Left lung (tissue), 10 donors: Measurements from ENCODE around the gene PID1. TPM values are rescaled to one million over a fixed set of nuclear protein-coding genes. Genes with fewer than 3 reads are reported as not detected.

ENCODE experiments used
- ATAC-seq: fragments of 200-7000 bp; cut with Tn5 transposase; one replicate; pipeline ENCODE4 v1.9.1; 2020; ENCODE audit warnings: moderate library complexity
- DNase-seq, 4 donors: peaks; one replicate each; pipeline ENCODE4 v3.0.0-alpha.2; 2013 to 2020
- H3K27ac ChIP-seq, 2 donors: fragments of 200-600 bp; sonication (generic) in 1 of 2; one replicate each; pipeline versions ENCODE4 v1.5.0 to v1.8.0; 2020 to 2021
- H3K27me3 ChIP-seq, 2 donors: fragments of 200-600 bp; sonication (generic) in 1 of 2; one replicate each; pipeline versions ENCODE4 v1.5.0 to v1.8.0; 2020 to 2021
- H3K36me3 ChIP-seq, 2 donors: fragments of 200-600 bp; sonication (generic) in 1 of 2; one replicate each; pipeline versions ENCODE4 v1.5.0 to v1.8.0; 2020 to 2021
- H3K4me1 ChIP-seq, 2 donors: fragments of 200-600 bp; one replicate each; pipeline ENCODE4 v1.8.0; 2021
- H3K4me3 ChIP-seq, 2 donors: fragments of 200-600 bp; sonication (generic) in 1 of 2; one replicate each; pipeline versions ENCODE4 v1.5.0 to v1.8.0; 2020 to 2021; ENCODE audit warnings: mild to moderate bottlenecking in 1 of 2
- H3K9me3 ChIP-seq, 2 donors: fragments of 200-600 bp; sonication (generic) in 1 of 2; one replicate each; pipeline versions ENCODE4 v1.5.0 to v1.8.0; 2020 to 2021
- CTCF ChIP-seq, 2 donors: fragments of 200-600 bp; sonication (generic) in 1 of 2; IDR thresholded peaks; one replicate each; pipeline versions ENCODE4 v1.5.0 to v1.8.0; 2021; ENCODE audit warnings: antibody characterized with exemption in 2 of 2
- intact Hi-C, 2 donors: fragments of 100-400 bp; cut with DNase I; formaldehyde crosslinking; loops; one replicate each; pipeline versions ENCODE4 v1.11.2 to v1.14.2; 2022
- polyA plus RNA-seq, 6 donors: library from polyadenylated mRNA; unstranded; fragments of 120-200 nt; gene quantifications; one replicate each; pipeline ENCODE4 v1.2.1, GENCODE V29; 2013; ENCODE audit not compliant: insufficient read length in 6 of 6
- total RNA-seq, 2 donors: library from RNA; stranded (reverse); fragmentation: NEBNext Ultra II Directional; extraction: Animal tissue kit (Norgen Biotek cat#: 25700); gene quantifications; one replicate each; pipeline ENCODE4 v1.2.1, GENCODE V29; 2021
- donor health status: DM: no; HTN: yes; CAD: no.
- donor health status: DM: no; HTN: no; CAD: no.

The PID1 gene
- total and polyA plus RNA-seq, 8 donors = 19.7 to 47.8 (median 27.4) TPM

GRCh38 chr2:229109195-229109594 is 161.9 kb downstream of the PID1 start:
- Histone ChIP-seq H3K27ac (no peak overlapping the region), H3K4me1 (no peaks in the 10 kb centered on the region), H3K36me3 (no peaks in the 10 kb centered on the region), H3K27me3 (no peaks in the 10 kb centered on the region), H3K9me3 (no peaks in the 10 kb centered on the region), H3K4me3 (no peak overlapping the region)
- DNase-seq = no peak
- no peak for TF ChIP-seq CTCF (IDR thresholded peaks at IDR 0.05)
- intact Hi-C loops = no loop called here
- ATAC-seq = no peak

- Histone ChIP-seq H3K27me3 (no peaks in the 10 kb centered on the region), H3K27ac (no peak overlapping the region), H3K9me3 (no peaks in the 10 kb centered on the region), H3K36me3 (no peaks in the 10 kb centered on the region), H3K4me1 (no peaks in the 10 kb centered on the region), H3K4me3 (no peak overlapping the region)
- DNase-seq (no peak), ATAC-seq (no peak)
- intact Hi-C loops = no loop called here
- no peak for TF ChIP-seq CTCF (IDR thresholded peaks at IDR 0.05)
Observed at GRCh38 chr2:229107601-229108000, 163.5 kb downstream of the PID1 start.

GRCh38 chr2:229104974-229105387 is 166.1 kb downstream of the PID1 start:
- H3K4me1 ChIP-seq = no peaks in the 10 kb centered on the region
- DNase-seq (no peak), ATAC-seq (no peak)
- H3K27me3 ChIP-seq = no peaks in the 10 kb centered on the region
- H3K36me3 ChIP-seq = no peaks in the 10 kb centered on the region
- no peak for TF ChIP-seq CTCF (IDR thresholded peaks at IDR 0.05)
- intact Hi-C loops = no loop called here
- H3K27ac ChIP-seq = no peak overlapping the region
- no peak overlapping the region for H3K4me3 ChIP-seq
- no peaks in the 10 kb centered on the region for H3K9me3 ChIP-seq

GRCh38 chr2:229104025-229104424 is 167.1 kb downstream of the PID1 start:
- H3K27ac ChIP-seq = no peak overlapping the region

GRCh38 chr2:229101314-229101713 is 169.8 kb downstream of the PID1 start:
- intact Hi-C loops = no loop called here

More at GRCh38 chr2:229104025-229104424, 167.1 kb downstream of the PID1 start:
- Histone ChIP-seq H3K9me3 (no peaks in the 10 kb centered on the region), H3K4me3 (no peak overlapping the region), H3K27me3 (no peaks in the 10 kb centered on the region), H3K36me3 (no peaks in the 10 kb centered on the region), H3K4me1 (no peaks in the 10 kb centered on the region)
- no peak for TF ChIP-seq CTCF (IDR thresholded peaks at IDR 0.05)
- no peak for ATAC-seq
- no peak for DNase-seq
- intact Hi-C loops = no loop called here

More at GRCh38 chr2:229101314-229101713, 169.8 kb downstream of the PID1 start:
- TF ChIP-seq CTCF (IDR thresholded peaks at IDR 0.05) = no peak
- no peaks in the 10 kb centered on the region for H3K27me3 ChIP-seq
- DNase-seq (no peak), ATAC-seq (no peak)
- no peak overlapping the region for H3K27ac ChIP-seq
- H3K4me1 ChIP-seq = no peaks in the 10 kb centered on the region
- no peak overlapping the region for H3K4me3 ChIP-seq
- H3K36me3 ChIP-seq = no peaks in the 10 kb centered on the region
- no peaks in the 10 kb centered on the region for H3K9me3 ChIP-seq
